Measurements from ENCODE around the gene YJEFN3. TPM values are rescaled to one million over a fixed set of nuclear protein-coding genes. Genes with fewer than 3 reads are reported as not detected.

YJEFN3 gene
- total and polyA plus RNA-seq, 4 donors = 0.77 to 4.7 (median 3.8) TPM

- no peaks in the 10 kb centered on the region for H3K27me3 ChIP-seq (ENCODE audit: control insufficient read depth in 3 of 3, insufficient read depth in 3 of 3, low read length in 2 of 3)
- ATAC-seq (ENCODE audit: insufficient read depth, low FRiP score) (no peak), DNase-seq (no peak)
- peaks cover 0 to 32% (median 5%) of the 10 kb centered on the region in 4 donors for H3K36me3 ChIP-seq (ENCODE audit: control insufficient read depth in 4 of 4, insufficient read depth in 4 of 4, low read length in 4 of 4)
- H3K9ac ChIP-seq (ENCODE audit: insufficient read depth in 1 of 2, low read length in 2 of 2) = no peak overlapping the region
- H3K9me3 ChIP-seq (ENCODE audit: control insufficient read depth in 4 of 4, insufficient read depth in 3 of 4, low read length in 3 of 4) = no peaks in the 10 kb centered on the region
- TF ChIP-seq CTCF (IDR thresholded peaks at IDR 0.05; ENCODE audit: control extremely low read depth, extremely low read depth) = no peak
- H3K4me3 ChIP-seq = no peak overlapping the region
- no peak overlapping the region for H3K27ac ChIP-seq (ENCODE audit: low read depth in 1 of 2, low read length in 1 of 2)
- no peaks in the 10 kb centered on the region for H3K4me1 ChIP-seq (ENCODE audit: control insufficient read depth in 5 of 5, insufficient read depth in 5 of 5, low read length in 5 of 5)
- 91 to 92% methylated on average over 23 of the region's 23 CpGs for WGBS, 2 donors
These were observed 2.9 kb upstream of the YJEFN3 start for GRCh38 chr19:19525611-19526380.

DNA sequence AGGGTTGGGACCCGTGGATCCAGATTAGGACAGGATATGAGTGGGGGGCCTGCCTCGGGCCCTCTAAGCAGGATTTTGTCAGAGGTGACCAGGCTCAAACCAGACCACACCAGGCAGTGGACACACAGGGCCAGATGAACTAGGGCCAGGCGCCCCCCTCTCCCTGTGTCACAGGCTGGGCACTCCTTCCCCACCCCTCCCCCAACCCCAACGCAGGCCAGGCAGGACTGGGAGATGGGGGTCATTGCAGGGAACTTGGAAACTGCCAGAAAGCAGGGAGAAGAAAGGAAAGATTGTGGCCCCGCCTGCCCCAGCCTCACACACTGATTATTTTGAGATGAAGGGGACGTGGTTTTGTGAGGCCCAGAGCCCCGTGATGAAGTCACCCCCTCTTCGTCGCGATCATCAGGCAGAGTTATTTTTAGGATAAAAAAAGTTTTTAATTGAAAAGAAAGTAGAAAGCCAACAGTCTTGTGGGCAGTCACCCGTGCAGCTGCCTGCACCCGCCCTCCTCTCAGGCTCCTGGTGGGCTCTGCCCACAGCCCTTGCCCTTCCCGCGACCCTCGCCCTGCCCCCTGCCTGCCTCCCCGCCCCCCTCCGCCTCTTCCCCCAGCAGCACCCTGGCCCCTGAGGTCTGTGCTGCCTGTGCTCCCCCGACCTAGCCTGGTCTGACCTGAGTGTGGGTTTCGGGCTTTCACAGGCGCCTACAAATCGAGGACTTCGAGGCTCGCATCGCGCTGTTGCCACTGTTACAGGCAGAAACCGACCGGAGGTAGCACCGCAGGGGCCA, 1.9 kb upstream of the YJEFN3 start:
- H3K36me3 ChIP-seq (ENCODE audit: control insufficient read depth in 4 of 4, insufficient read depth in 4 of 4, low read length in 4 of 4) = peaks cover 0 to 32% (median 5%) of the 10 kb centered on the region in 4 donors
- no peak for TF ChIP-seq CTCF (IDR thresholded peaks at IDR 0.05; ENCODE audit: control extremely low read depth, extremely low read depth)
- H3K9me3 ChIP-seq (ENCODE audit: control insufficient read depth in 4 of 4, insufficient read depth in 3 of 4, low read length in 3 of 4) = no peaks in the 10 kb centered on the region
- no peaks in the 10 kb centered on the region for H3K27me3 ChIP-seq (ENCODE audit: control insufficient read depth in 3 of 3, insufficient read depth in 3 of 3, low read length in 2 of 3)
- no peaks in the 10 kb centered on the region for H3K4me1 ChIP-seq (ENCODE audit: control insufficient read depth in 5 of 5, insufficient read depth in 5 of 5, low read length in 5 of 5)
- WGBS, 2 donors = 80 to 88% methylated on average over 28 of the region's 28 CpGs
- ATAC-seq (ENCODE audit: insufficient read depth, low FRiP score) (no peak), DNase-seq (no peak)
- no peak overlapping the region for H3K27ac ChIP-seq (ENCODE audit: low read depth in 1 of 2, low read length in 1 of 2)
- H3K9ac ChIP-seq (ENCODE audit: insufficient read depth in 1 of 2, low read length in 2 of 2) = no peak overlapping the region
- no peak overlapping the region for H3K4me3 ChIP-seq

DNA sequence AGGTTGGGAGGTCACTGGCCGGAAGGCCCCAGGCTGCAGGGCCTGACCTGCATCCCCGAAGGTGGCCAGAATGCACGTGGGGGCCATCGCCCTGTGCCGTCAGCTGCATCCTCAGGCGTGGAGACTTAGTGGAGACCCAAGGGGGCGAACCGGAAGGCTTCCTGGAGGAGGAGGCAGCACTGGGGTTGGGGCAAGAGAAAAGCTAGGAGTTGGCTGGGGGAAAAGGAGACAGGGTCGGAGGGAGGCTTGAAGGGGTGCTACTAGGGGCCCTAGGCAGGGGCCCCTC, 1.4 kb upstream of the YJEFN3 start:
- Histone ChIP-seq H3K9me3 (ENCODE audit: control insufficient read depth in 4 of 4, insufficient read depth in 3 of 4, low read length in 3 of 4) (no peaks in the 10 kb centered on the region), H3K4me1 (ENCODE audit: control insufficient read depth in 5 of 5, insufficient read depth in 5 of 5, low read length in 5 of 5) (peaks cover 0 to under 1% (median 0%) of the 10 kb centered on the region in 5 donors), H3K27ac (ENCODE audit: low read depth in 1 of 2, low read length in 1 of 2) (no peak overlapping the region), H3K36me3 (ENCODE audit: control insufficient read depth in 4 of 4, insufficient read depth in 4 of 4, low read length in 4 of 4) (peaks cover 0 to 32% (median 5%) of the 10 kb centered on the region in 4 donors), H3K27me3 (ENCODE audit: control insufficient read depth in 3 of 3, insufficient read depth in 3 of 3, low read length in 2 of 3) (no peaks in the 10 kb centered on the region), H3K4me3 (no peak overlapping the region), H3K9ac (ENCODE audit: insufficient read depth in 1 of 2, low read length in 2 of 2) (no peak overlapping the region)
- ATAC-seq (ENCODE audit: insufficient read depth, low FRiP score) (no peak), DNase-seq (no peak)
- 96 to 98% methylated on average over 9 of the region's 9 CpGs for WGBS, 2 donors
- no peak for TF ChIP-seq CTCF (IDR thresholded peaks at IDR 0.05; ENCODE audit: control extremely low read depth, extremely low read depth)
